Inflammatory macrophage treated with lipopolysaccharide for 1 hour (primary cell): ENCODE results near the gene UQCRHL.
"Not testable (repeated sequence)": the region's sequence is repeated elsewhere in the genome, so short reads cannot be mapped to it uniquely, and the experiment has no call there.

Experiments
- DNase-seq, 2 donors: peaks; one replicate each; pipeline ENCODE4 v3.0.0-alpha.2; 2020 to 2022

The UQCRHL gene

GRCh38 chr1:15835205-15835740, 27.8 kb upstream of the UQCRHL start:
- peak in 1 of 2 donors; percentile 18 for DNase-seq

DNA sequence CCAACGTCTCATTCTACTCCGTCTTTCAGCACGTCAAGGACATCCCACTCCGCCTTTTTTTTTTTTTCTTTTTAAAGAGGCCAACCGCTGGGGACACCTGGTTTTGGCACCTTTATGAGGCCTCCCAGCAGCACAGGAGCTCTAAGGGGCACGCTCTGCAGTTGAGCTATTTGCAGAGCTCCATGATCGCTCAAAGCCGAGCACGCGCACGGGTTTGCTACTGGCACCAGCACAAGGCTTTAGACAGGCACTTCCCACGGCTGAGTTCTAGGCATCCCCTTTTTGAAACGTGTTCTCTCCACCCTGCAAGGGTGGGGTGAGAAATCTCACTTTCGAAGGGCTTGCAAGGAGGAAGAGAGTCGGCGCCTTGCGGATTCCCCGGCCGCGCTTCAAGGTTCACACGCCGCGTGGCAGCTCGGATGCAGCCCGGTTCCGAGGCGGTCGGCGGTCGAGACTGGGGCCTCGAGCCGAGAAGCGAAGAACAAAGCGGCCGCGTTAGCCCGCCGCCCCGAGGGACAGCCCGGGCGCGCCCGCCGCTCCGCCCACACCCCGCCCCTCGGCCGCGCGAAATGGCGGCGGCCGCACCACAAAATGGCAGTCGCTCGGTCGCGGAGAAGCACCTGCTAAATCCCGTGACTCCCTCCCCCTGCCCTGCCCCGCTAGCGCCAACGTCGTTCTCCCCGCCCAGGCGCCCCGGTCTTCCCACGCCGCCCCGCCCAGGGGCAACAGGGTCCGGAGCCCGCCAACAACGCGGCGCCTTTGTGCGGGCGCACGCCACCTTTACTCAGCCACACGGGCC, 27.2 kb upstream of the UQCRHL start:
- peak; percentile 88 to 90 for DNase-seq

DNA sequence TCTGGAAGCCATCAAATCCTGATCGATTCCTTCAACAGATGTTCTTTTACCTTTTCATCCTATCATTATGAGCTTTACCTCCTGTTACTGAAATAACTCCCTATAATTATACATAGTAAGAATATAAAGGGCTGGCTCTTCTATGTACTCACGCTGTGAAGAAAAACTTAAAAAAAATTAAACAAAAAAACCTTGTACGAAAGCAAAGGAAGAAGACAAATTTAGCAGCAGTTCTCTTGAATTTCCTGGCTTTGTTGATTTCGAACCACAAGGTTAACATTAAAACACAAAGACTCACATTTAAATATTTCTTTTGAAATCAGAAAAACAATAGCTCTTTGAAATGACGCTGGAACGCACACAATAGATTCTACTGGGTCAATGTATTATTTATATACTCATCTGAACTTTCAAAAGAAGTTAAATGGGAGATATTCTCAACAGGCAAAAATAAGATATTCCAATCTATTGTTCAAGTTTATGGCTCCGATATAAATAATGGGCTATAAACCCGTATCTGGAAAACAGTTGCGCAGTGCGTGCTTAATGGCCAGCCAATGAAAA, 26.5 kb upstream of the UQCRHL start:
- DNase-seq, result peak in 1 of 2 donors; percentile 15

- DNase-seq, result peak; percentile 40 to 55
Measured at GRCh38 chr1:15833069-15833679, 25.7 kb upstream of the UQCRHL start.

- no peak for DNase-seq
Measured at GRCh38 chr1:15830258-15830657, 22.8 kb upstream of the UQCRHL start.

GRCh38 chr1:15828931-15829330, 21.5 kb upstream of the UQCRHL start:
- not testable (repeated sequence) for DNase-seq

- not testable (repeated sequence) for DNase-seq
Measured at GRCh38 chr1:15827567-15827966, 20.1 kb upstream of the UQCRHL start.

- DNase-seq, result no peak
Measured at GRCh38 chr1:15826810-15827507, 19.5 kb upstream of the UQCRHL start.

- DNase-seq, result peak; percentile 55 to 92
Measured at GRCh38 chr1:15825800-15826199, 18.4 kb upstream of the UQCRHL start.

DNA sequence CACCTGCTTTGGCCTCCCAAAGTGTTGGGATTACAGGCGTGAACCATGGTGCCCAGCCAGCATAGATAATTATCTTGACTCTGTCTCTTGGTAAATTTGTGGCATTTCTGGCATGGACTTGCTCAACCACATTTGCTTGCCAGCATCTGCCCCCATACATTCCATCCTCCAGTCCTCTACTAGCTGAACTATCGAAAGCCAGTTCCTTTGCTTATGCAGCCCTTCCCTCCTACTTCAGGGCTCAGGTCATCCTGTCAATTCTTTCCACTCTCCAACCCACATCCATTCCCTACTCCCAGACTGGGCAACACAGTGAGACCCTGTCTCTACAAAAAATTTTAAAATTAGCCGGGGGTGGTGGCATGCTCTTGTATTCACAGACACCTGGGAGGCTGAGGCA, 13.0 kb upstream of the UQCRHL start:
- no peak for DNase-seq

DNA sequence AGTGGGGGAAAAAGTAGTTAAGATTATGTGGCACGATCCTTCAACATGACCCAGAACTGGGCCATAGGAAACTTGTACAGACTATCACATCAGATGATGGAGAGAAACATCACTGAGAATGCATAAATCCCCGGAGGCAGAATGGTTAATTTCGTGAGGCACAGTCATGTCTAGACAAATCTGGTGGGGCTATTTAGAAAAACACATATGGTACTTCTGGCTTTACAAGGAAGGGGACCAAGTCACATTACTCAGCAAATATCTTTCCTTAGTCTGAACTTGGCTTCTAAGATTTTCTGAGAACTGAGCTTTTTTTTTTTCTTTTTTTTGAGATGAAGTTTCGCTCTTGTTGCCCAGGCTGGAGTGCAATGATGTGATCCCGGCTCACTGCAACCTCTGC, 9.2 kb upstream of the UQCRHL start:
- no peak for DNase-seq

DNA sequence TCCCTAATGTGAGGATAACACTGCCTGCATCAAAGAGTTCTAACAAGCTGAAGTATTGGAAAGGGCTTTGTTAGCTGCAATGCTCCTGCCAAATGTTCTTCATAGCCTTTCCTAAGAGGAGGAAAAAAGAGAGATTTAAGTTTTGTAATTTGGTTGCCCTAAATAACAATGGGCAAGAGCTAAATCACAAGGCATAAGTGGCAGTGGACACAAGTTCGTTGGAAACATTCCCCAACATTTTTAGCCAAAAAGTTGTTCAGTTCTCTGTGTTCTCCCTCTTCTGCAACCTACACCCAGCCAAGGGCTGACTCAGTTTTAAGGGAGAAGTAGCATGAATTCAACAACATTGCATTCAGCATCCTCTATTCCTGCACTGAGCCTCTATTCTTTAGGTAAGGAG, 2.6 kb upstream of the UQCRHL start:
- no peak for DNase-seq

DNA sequence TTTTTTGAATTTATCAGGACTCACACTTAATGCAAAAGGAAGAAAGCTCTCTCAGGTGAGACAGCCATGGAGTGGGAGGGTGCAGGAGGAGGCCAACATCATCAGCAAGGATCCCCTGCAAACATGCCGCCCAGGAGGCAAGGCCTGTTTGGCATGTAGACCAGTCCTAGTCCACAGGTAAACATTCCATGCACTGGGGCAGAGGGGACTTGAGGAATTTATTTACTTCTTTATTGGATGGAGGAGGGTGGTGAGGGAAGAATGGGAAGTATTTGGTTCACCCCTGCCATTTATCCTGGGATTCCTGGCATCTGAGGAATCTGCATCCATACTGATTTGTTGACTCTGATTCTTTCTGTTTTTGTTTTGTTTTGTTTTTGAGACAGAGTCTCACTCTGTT, 1.5 kb upstream of the UQCRHL start:
- DNase-seq, result no peak

GRCh38 chr1:15807121-15807520, 328 bp downstream of the UQCRHL start:
- no peak for DNase-seq

- no peak for DNase-seq
Measured at GRCh38 chr1:15804060-15804459, 3.4 kb downstream of the UQCRHL start.

DNA sequence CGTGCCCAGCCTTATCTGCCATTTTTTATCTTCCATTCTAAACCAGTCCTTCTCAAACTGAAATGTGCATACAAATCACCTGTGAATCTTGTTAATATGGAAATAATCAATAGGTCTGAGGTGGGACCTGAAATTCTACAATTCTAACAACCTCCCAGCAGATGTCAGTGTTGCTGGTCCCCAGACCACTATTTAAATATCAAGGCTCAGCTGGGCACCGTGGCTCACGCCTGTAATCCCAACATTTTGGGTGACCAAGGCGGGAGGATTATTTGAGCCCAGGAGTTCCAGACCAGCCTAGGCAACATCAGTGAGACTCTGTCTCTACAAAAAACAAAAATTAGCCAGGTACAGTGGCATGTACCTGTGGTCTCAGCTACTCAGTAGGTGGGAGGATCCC, 4.1 kb downstream of the UQCRHL start:
- DNase-seq, result peak in 1 of 2 donors; percentile 34

GRCh38 chr1:15802234-15802965, 5.0 kb downstream of the UQCRHL start:
- DNase-seq, result no peak

- DNase-seq, result no peak
Measured at GRCh38 chr1:15799928-15800835, 7.3 kb downstream of the UQCRHL start.

GRCh38 chr1:15799004-15799867, 8.2 kb downstream of the UQCRHL start:
- peak; percentile 57 to 58 for DNase-seq

DNA sequence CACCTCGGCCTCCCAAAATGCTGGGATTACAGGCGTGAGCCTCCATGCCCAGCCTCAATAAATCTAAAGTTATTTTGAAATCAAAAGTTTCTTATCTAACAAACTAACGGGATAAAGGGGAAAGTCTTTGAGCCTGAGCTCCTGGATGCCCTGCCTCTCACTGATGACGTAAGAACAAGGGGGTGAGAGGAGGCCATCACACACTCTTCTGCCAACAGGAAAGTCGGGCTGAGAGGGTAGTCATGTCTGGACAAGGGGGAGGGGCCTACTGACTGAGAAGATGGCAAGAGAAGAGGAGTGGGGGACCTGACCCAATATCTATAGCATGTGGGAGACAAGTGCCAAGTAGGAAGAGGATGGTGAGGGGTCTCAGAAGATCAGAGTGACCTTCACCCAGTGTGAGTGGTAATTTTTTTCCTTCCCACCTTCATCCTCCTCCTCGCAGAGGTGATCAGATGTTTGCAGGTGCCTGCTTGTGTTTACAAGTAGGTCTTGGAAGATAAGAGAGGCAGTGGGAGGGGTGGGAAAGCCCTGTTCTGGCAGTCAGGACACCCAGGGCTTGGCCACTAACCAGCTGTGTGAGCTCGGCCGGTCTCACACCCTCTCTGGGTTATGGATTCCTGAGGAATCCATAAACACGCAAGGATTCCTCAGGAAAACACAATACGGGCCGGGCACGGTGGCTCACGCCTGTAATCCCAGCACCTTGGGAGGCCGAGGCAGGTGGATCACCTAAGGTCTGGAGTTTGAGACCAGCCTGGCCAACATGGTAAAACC, 9.6 kb downstream of the UQCRHL start:
- no peak for DNase-seq
